IPS DF 6.9 (cell line): ENCODE results near the gene CRLF3.
"Not testable (repeated sequence)": the region's sequence is repeated elsewhere in the genome, so short reads cannot be mapped to it uniquely, and the experiment has no call there.

Source experiments
- DNase-seq: peaks from one replicate; pipeline ENCODE4 v3.0.0-alpha.2; 2013; ENCODE audit warnings: low read depth, low spot score
- H3K27ac ChIP-seq: one replicate; pipeline ENCODE4 v1.5.1; 2013; ENCODE audit warnings: low read length, control low read depth
- H3K27me3 ChIP-seq: 2 replicates; pipeline ENCODE4 v1.6.1; 2013; ENCODE audit warnings: mild to moderate bottlenecking, low read length; ENCODE audit not compliant: control insufficient read depth, insufficient read depth
- H3K36me3 ChIP-seq: 2 replicates; pipeline ENCODE4 v1.6.1; 2013; ENCODE audit warnings: low read length; ENCODE audit not compliant: control insufficient read depth, insufficient read depth
- H3K4me1 ChIP-seq: 2 replicates; pipeline ENCODE4 v1.6.1; 2013; ENCODE audit warnings: low read length; ENCODE audit not compliant: control insufficient read depth, insufficient read depth
- H3K4me3 ChIP-seq: 2 replicates; pipeline ENCODE4 v1.5.1; 2013; ENCODE audit warnings: mild to moderate bottlenecking, low read length
- H3K9me3 ChIP-seq: 2 replicates; pipeline ENCODE4 v1.6.1; 2013; ENCODE audit warnings: low read length, inconsistent platforms; ENCODE audit not compliant: control insufficient read depth, insufficient read depth
- WGBS: extraction: QIAGEN DNeasy Blood & Tissue Kit; methylation state at CpG from one replicate; pipeline ENCODE4 v1.1.7; 2013; ENCODE audit warnings: mixed read lengths, missing lambda C conversion rate; ENCODE audit not compliant: insufficient read length, insufficient coverage; 5-methylcytosine and 5-hydroxymethylcytosine counted together

Gene CRLF3

DNA sequence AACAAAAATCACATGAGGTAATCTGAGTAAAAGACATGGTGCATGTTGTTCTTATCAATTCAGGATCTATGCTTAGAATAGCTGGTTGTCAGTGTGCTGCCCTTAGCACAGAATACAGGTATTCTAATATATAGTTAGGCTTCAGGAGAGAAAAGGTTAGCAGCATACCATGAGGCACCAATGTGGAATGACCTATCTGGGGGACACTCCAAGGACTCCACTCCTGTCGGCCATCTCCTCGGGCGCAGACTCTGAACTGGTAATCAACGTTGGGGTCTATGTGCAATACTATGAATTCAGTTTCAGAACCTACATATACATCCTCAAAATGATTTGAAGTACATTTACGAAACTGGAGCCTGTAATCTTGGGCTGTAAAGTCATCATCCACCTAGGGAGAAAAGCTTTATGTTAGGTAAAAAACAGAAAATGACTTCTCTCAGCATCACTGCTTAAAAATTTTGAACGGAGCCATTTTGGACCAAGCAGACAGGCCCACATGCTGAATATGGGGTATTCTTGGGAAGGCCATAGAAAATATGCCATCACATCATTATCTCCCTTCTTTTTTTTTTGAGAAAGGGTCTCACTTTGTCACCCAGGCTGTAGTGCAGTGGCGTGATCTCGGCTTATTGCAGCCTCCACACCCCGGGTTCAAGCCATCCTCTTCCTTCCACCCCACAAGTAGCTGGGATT, 31.1 kb downstream of the CRLF3 start:
- Histone ChIP-seq H3K9me3 (no peaks in the 10 kb centered on the region), H3K4me3 (no peak overlapping the region), H3K4me1 (no peaks in the 10 kb centered on the region), H3K27me3 (no peaks in the 10 kb centered on the region), H3K36me3 (no peaks in the 10 kb centered on the region; the same call in 1 of the 2 replicates), H3K27ac (no peak overlapping the region)
- DNase-seq: no peak
- no CpG with 5 or more reads among the region's 9 CpGs for WGBS

GRCh38 chr17:30790279-30790678, 34.2 kb downstream of the CRLF3 start:
- no peaks in the 10 kb centered on the region for H3K9me3 ChIP-seq
- no peak for DNase-seq
- H3K27me3 ChIP-seq: no peaks in the 10 kb centered on the region
- WGBS: no CpG with 5 or more reads among the region's 2 CpGs
- no peaks in the 10 kb centered on the region; the same call in 1 of the 2 replicates for H3K36me3 ChIP-seq
- no peak overlapping the region for H3K27ac ChIP-seq
- H3K4me3 ChIP-seq: no peak overlapping the region
- H3K4me1 ChIP-seq: no peaks in the 10 kb centered on the region

GRCh38 chr17:30788918-30789317, 35.6 kb downstream of the CRLF3 start:
- Histone ChIP-seq H3K9me3 (no peaks in the 10 kb centered on the region), H3K27ac (no peak overlapping the region), H3K4me1 (no peaks in the 10 kb centered on the region), H3K27me3 (no peaks in the 10 kb centered on the region), H3K36me3 (no peaks in the 10 kb centered on the region; the same call in 1 of the 2 replicates), H3K4me3 (no peak overlapping the region)
- DNase-seq: no peak
- no CpG with 5 or more reads among the region's 2 CpGs for WGBS

- no peaks in the 10 kb centered on the region for H3K4me1 ChIP-seq
- WGBS: no CpG with 5 or more reads among the region's 2 CpGs
- no peak for DNase-seq
- no peaks in the 10 kb centered on the region for H3K9me3 ChIP-seq
- no peak overlapping the region for H3K4me3 ChIP-seq
- peaks cover 3% of the 10 kb centered on the region; the same call in 1 of the 2 replicates for H3K36me3 ChIP-seq
- H3K27ac ChIP-seq: no peak overlapping the region
- no peaks in the 10 kb centered on the region for H3K27me3 ChIP-seq
These were observed 42.3 kb downstream of the CRLF3 start for GRCh38 chr17:30782206-30782605.

GRCh38 chr17:30780343-30780742, 44.1 kb downstream of the CRLF3 start:
- H3K36me3 ChIP-seq: peaks cover 3% of the 10 kb centered on the region; the same call in 1 of the 2 replicates
- no peaks in the 10 kb centered on the region for H3K9me3 ChIP-seq
- no peak for DNase-seq
- H3K4me1 ChIP-seq: no peaks in the 10 kb centered on the region
- H3K4me3 ChIP-seq: no peak overlapping the region
- no CpG with 5 or more reads among the region's 6 CpGs for WGBS
- no peaks in the 10 kb centered on the region for H3K27me3 ChIP-seq
- H3K27ac ChIP-seq: no peak overlapping the region

- H3K36me3 ChIP-seq, H3K27me3 ChIP-seq, H3K9me3 ChIP-seq, H3K4me1 ChIP-seq, H3K27ac ChIP-seq, H3K4me3 ChIP-seq, DNase-seq: not testable (repeated sequence)
- no CpG with 5 or more reads among the region's 3 CpGs for WGBS
These were observed 55.7 kb downstream of the CRLF3 start for GRCh38 chr17:30768771-30769170.

DNA sequence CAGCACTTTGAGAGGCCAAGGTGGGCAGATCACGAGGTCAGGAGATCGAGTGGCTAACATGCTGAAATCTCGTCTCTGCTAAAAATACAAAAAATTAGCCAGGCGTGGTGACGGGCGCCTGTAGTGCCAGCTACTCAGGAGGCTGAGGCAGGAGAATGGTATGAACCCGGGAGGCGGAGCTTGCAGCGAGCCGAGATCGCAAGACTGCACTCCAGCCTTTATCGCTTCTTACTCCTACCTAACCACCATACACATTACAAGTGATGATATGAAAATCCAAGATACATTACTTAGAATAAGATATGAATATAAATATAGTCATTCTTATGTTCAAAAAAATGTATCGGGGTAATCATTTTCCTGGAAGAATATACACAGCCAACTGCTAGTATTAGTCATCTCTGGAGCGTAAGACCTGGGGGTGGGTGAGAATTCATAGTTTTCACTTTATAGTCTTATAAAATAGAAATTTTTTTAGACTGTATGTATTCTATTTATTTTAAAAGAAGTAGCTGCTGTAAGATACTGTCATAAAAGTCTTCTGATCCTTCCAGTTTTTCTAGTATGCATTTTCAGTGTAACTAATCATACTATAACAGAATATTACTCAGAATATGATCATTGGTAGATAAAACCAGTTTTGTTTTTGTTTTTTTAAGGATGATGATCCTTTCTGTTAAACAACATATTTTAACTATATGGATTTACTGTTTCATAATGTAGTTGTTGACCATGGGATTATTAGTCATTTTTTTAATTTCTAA, 56.7 kb downstream of the CRLF3 start:
- H3K27ac ChIP-seq, H3K27me3 ChIP-seq, H3K9me3 ChIP-seq, H3K4me1 ChIP-seq, H3K36me3 ChIP-seq, DNase-seq, H3K4me3 ChIP-seq: not testable (repeated sequence)
- no CpG with 5 or more reads among the region's 14 CpGs for WGBS

GRCh38 chr17:30761060-30761459, 63.4 kb downstream of the CRLF3 start:
- no peaks in the 10 kb centered on the region for H3K4me1 ChIP-seq
- DNase-seq: no peak
- H3K27me3 ChIP-seq: no peaks in the 10 kb centered on the region

DNA sequence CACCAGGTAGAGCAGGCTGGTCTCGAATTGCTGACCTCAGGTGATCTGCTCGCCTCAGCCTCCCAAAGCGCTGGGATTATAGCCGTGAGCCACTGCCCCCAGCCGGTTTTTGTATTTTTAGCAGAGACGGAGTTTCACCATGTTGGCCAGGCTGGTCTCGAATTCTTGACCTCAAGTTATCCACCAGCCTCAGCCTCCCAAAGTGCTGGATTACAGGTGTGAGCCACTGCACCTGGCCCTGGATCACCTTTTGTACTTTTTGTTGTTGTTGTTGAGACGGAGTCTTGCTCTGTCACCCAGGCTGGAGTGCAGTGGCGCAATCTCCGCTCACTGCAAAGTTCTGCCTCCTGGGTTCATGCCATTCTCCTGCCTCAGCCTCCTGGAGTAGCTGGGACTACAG, 71.2 kb downstream of the CRLF3 start:
- not testable (repeated sequence) for H3K4me1 ChIP-seq, H3K9me3 ChIP-seq, H3K4me3 ChIP-seq, H3K27ac ChIP-seq, DNase-seq, H3K36me3 ChIP-seq, H3K27me3 ChIP-seq
- no CpG with 5 or more reads among the region's 10 CpGs for WGBS

More at GRCh38 chr17:30761060-30761459, 63.4 kb downstream of the CRLF3 start:
- no peak overlapping the region for H3K4me3 ChIP-seq
- H3K27ac ChIP-seq: no peak overlapping the region
- no peaks in the 10 kb centered on the region for H3K9me3 ChIP-seq
- no peaks in the 10 kb centered on the region; the same call in 1 of the 2 replicates for H3K36me3 ChIP-seq

- not testable (repeated sequence) for H3K27ac ChIP-seq, H3K36me3 ChIP-seq, H3K4me3 ChIP-seq, H3K9me3 ChIP-seq, H3K4me1 ChIP-seq, DNase-seq, H3K27me3 ChIP-seq
- no CpG with 5 or more reads among the region's 11 CpGs for WGBS
These were observed 73.5 kb downstream of the CRLF3 start for GRCh38 chr17:30750982-30751381.
